Activated naive CD8-positive, alpha-beta T cell (primary cell): ENCODE measurements around the gene SPACA6.
A peak's percentile ranks its signal among the peaks of the same experiment; 100 is the strongest.

Experiments
- H3K27ac Mint-ChIP-seq: one replicate; pipeline ENCODE4 v1.8.0; 2021; ENCODE audit warnings: mixed read lengths
- H3K27me3 Mint-ChIP-seq: one replicate; pipeline ENCODE4 v1.8.0; 2021; ENCODE audit warnings: mixed read lengths
- H3K36me3 Mint-ChIP-seq: one replicate; pipeline ENCODE4 v1.8.0; 2021; ENCODE audit warnings: mixed read lengths
- H3K4me1 Mint-ChIP-seq: one replicate; pipeline ENCODE4 v1.8.0; 2021; ENCODE audit warnings: low read depth, mixed read lengths
- H3K4me3 Mint-ChIP-seq: one replicate; pipeline ENCODE4 v1.8.0; 2021; ENCODE audit warnings: mild to moderate bottlenecking, mixed read lengths
- H3K9me3 Mint-ChIP-seq: one replicate; pipeline ENCODE4 v1.8.0; 2021; ENCODE audit warnings: low read depth, mixed read lengths

The SPACA6 gene

DNA sequence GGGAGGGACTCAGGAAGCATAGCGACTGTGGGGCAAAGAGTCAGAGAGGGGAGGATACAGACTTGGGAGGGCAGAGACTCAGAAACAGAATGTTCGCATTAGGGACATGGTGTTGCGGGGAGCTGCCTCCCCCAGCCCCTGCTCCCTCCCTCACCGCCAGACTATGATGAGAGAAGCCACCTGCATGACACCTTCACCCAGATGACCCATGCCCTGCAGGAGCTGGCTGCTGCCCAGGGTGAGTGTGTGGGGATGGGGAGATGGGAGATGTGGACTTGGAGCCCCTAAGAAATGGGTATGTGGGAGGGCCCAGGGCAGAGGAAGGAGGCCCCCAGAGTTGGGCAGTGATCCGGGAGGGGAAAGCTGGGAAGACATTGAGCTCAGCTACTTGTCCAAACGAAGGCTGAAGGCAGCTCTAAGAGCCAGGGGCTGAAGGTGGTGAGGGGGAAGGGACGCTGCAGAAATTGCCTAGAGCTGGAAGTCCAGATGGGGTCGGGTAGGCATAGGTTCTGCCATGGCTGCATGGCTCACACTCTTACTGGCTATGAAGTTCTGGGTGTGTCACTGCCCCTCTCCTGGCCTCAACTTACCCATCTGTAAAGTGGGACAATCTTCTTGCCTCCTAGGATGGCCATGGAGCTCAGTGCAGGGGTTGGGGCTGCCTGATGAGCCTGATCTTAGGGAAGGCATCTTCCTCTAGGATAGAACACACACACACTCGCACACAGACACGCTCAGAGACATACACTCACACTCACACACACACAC lies 1.4 kb downstream of the SPACA6 start:
- no peaks in the 10 kb centered on the region for H3K9me3 Mint-ChIP-seq
- H3K27me3 Mint-ChIP-seq = no peaks in the 10 kb centered on the region
- no peak overlapping the region for H3K27ac Mint-ChIP-seq
- no peak overlapping the region for H3K4me3 Mint-ChIP-seq
- H3K36me3 Mint-ChIP-seq = no peaks in the 10 kb centered on the region
- peaks cover 9% of the 10 kb centered on the region for H3K4me1 Mint-ChIP-seq

DNA sequence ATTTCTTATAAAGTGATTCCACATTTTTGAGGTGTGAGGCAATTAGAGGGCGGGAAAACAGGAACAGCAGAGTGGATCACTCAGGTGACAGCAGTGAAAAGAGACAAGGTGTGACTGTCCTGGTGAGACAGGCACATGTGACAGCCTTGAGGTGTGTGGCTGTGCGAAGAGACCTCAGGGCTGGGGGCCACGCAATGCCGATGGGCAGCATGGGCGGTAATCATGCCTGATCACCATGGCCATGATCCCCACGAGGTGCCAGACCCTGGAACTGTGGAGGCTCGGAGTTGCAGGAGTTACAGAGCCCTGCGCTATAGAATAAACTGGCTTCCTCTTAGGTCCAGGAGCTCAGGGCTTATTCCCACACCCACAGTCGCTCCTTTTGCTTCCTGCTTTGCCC lies 2.0 kb downstream of the SPACA6 start:
- Mint-ChIP-seq H3K9me3 (no peaks in the 10 kb centered on the region), H3K27me3 (no peaks in the 10 kb centered on the region), H3K4me1 (peaks cover 7% of the 10 kb centered on the region), H3K4me3 (no peak overlapping the region), H3K27ac (no peak overlapping the region), H3K36me3 (no peaks in the 10 kb centered on the region)

- no peak overlapping the region for H3K27ac Mint-ChIP-seq
- H3K4me3 Mint-ChIP-seq = no peak overlapping the region
- no peaks in the 10 kb centered on the region for H3K27me3 Mint-ChIP-seq
These were observed 2.7 kb downstream of the SPACA6 start for GRCh38 chr19:51695702-51696315.

GRCh38 chr19:51696606-51697005 lies 3.5 kb downstream of the SPACA6 start:
- Mint-ChIP-seq H3K27me3 (no peaks in the 10 kb centered on the region), H3K4me1 (peaks cover 2% of the 10 kb centered on the region), H3K4me3 (no peak overlapping the region), H3K9me3 (no peaks in the 10 kb centered on the region), H3K36me3 (no peaks in the 10 kb centered on the region), H3K27ac (no peak overlapping the region)

More at GRCh38 chr19:51695702-51696315, 2.7 kb downstream of the SPACA6 start:
- H3K36me3 Mint-ChIP-seq = no peaks in the 10 kb centered on the region
- H3K4me1 Mint-ChIP-seq = peaks cover 5% of the 10 kb centered on the region
- H3K9me3 Mint-ChIP-seq = no peaks in the 10 kb centered on the region

DNA sequence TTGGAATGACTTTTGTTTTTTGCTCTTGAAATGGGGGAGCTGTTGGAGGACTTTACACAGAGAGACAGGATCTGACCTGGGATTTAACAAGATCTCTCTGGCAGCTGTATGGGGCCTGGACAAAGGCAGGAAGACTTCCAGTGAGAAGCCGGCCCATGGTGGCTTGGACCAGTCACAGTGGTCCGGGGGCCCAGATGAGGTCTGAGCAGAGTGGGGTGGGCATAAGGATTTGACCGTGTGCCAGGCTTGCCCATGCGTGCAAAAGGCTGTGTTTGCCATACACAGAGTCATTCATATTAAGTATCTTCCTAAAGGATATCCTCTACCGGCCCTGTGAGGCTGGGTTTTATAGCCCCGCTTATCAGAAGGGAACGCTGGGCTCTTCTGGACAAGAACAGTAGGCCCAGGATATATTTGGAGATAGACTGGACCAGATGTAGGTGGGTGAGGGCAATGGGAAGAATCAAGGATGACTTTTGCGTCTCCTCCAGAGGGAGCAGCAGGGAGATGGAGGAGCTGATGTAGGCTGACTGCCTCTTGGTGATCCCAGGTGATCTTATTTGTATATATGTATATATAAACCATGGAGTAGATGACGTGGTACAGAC lies 4.1 kb downstream of the SPACA6 start:
- no peaks in the 10 kb centered on the region for H3K9me3 Mint-ChIP-seq
- no peaks in the 10 kb centered on the region for H3K27me3 Mint-ChIP-seq
- no peak overlapping the region for H3K4me3 Mint-ChIP-seq
- no peak overlapping the region for H3K27ac Mint-ChIP-seq
- H3K4me1 Mint-ChIP-seq = peaks cover 2% of the 10 kb centered on the region
- H3K36me3 Mint-ChIP-seq = no peaks in the 10 kb centered on the region

DNA sequence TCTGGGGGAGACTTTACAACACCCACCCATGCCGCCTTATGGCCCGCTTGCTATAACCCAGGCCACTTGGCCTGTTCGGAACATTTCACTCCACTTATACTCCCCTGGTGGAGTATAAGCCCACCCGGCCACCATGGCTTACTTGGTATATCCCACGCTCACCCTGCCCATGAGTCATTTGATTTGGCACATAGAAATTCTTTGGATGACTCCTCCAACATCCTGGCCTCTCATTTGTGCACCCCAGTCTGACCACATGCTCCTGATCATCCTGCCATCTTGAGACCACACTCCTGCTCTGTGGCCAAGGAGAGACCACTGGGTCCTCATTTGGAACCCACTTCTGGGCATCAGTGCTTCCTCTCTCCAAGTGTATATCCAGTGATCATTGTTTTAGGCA lies 5.2 kb downstream of the SPACA6 start:
- H3K27ac Mint-ChIP-seq = no peak overlapping the region
- peaks cover 9% of the 10 kb centered on the region for H3K4me1 Mint-ChIP-seq
- H3K4me3 Mint-ChIP-seq = no peak overlapping the region
- no peaks in the 10 kb centered on the region for H3K27me3 Mint-ChIP-seq
- no peaks in the 10 kb centered on the region for H3K9me3 Mint-ChIP-seq
- H3K36me3 Mint-ChIP-seq = no peaks in the 10 kb centered on the region

DNA sequence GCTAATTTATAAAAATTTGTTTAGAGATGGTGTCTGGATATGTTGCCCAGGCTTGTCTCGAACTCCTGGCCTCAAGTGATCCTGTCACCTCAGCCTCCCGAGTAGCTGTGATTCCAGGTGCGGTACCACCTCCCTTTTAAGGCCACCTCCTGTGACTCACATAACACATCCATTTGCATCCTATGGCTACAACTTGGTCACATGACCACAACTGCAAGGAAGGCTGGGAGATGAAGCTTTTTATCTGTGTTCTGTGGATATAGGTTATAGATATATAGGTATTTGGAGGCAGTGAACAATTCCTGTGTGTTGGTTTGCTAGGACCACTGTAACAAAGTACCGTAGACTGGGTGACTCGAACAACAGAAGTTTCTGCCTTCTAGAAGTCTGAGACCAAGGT lies 6.0 kb downstream of the SPACA6 start:
- Mint-ChIP-seq H3K27ac (no peak overlapping the region), H3K4me1 (peaks cover 10% of the 10 kb centered on the region), H3K4me3 (no peak overlapping the region), H3K36me3 (no peaks in the 10 kb centered on the region), H3K9me3 (no peaks in the 10 kb centered on the region), H3K27me3 (no peaks in the 10 kb centered on the region)

- Mint-ChIP-seq H3K4me1 (peaks cover 23% of the 10 kb centered on the region), H3K27ac (no peak overlapping the region), H3K36me3 (peaks cover 12% of the 10 kb centered on the region), H3K4me3 (peak overlapping the region; percentile 20), H3K9me3 (no peaks in the 10 kb centered on the region), H3K27me3 (no peaks in the 10 kb centered on the region)
These were observed 8.5 kb downstream of the SPACA6 start for GRCh38 chr19:51701468-51702100.

DNA sequence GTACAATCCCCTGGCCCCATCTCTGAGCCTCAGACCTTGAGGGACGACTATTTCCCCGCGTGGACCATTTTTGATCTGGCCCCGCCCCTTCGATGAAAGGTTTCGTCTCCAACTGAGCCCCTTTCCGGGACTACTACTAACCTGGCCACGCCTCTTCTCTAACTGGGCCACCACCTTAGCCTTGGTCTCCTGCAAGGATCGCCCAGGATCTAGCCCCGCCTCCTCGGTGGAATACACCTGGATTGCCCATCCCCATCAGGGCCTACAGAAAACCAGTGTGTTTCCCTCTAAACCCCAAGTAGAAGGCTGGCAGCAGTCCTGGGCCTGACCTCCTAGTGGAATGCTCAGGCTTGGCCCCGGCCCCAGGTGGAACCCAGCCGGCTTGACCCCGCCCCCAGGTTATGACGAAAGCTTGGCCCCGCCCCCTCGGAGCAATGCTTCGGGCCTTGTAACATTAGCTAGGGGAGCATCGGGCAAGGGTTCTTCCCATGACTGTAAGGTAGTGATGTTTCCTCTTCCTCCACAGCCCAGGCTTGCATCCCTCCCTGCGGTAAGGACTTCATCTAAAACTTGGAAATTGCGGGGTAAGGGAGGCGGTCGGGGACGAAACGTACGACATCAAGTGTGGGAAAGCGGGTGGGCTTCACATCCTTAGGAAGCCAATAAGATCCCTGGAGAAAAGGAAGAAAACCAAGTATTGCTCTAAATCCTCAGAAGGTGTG lies 9.1 kb downstream of the SPACA6 start:
- Mint-ChIP-seq H3K27me3 (no peaks in the 10 kb centered on the region), H3K4me3 (peak overlapping the region; percentile 91), H3K36me3 (peaks cover 12% of the 10 kb centered on the region), H3K27ac (no peak overlapping the region), H3K9me3 (no peaks in the 10 kb centered on the region), H3K4me1 (peaks cover 24% of the 10 kb centered on the region)

GRCh38 chr19:51702825-51703574 lies 9.9 kb downstream of the SPACA6 start:
- peaks cover 24% of the 10 kb centered on the region for H3K4me1 Mint-ChIP-seq
- H3K4me3 Mint-ChIP-seq = peak overlapping the region; percentile 91

DNA sequence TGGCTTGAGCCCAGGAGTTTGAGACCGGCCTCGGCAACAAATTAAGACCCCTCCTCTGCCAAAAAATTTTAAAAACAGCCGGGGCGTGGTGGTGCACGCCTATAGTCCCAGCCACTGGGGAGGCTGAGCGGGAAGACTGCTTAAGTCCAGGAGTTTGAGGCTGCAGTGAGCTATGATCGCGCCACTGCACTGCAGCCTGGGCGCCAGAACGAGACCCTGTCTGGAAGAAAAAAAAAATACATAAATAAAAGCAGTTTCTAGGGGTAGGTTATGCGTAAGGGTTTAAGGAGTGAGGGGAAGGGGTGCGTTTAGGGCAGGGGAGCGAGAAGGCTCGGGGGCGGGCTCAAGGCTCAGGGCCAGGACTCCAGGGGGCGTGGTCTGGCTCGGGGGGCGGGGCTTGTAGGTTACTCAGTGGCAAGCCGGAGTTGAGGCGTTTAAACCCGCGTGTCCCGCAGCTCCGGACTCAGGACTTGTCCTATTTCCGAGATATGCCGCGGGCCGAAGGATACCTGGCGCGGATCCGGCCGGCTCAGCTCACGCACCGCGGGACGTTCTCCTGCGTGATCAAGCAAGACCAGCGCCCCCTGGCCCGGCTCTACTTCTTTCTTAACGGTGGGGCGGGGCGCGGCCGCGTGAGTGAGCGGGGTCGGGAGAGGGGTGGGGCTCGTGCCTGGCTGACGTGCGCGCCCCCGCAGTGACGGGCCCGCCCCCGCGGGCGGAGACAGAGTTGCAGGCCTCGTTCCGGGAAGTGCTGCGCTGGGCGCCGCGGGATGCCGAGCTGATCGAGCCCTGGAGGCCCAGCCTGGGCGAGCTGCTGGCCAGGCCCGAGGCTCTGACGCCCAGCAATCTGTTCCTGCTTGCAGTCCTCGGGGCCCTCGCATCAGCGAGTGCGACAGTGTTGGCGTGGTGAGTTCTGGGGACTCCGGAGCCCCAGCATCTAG lies 10.7 kb downstream of the SPACA6 start:
- peaks cover 24% of the 10 kb centered on the region for H3K4me1 Mint-ChIP-seq
- H3K4me3 Mint-ChIP-seq = peak overlapping the region; percentile 91
- peak overlapping the region; percentile 90 for H3K27ac Mint-ChIP-seq

More at GRCh38 chr19:51702825-51703574, 9.9 kb downstream of the SPACA6 start:
- no peaks in the 10 kb centered on the region for H3K9me3 Mint-ChIP-seq
- peak overlapping the region; percentile 68 for H3K27ac Mint-ChIP-seq
- peaks cover 12% of the 10 kb centered on the region for H3K36me3 Mint-ChIP-seq
- no peaks in the 10 kb centered on the region for H3K27me3 Mint-ChIP-seq

DNA sequence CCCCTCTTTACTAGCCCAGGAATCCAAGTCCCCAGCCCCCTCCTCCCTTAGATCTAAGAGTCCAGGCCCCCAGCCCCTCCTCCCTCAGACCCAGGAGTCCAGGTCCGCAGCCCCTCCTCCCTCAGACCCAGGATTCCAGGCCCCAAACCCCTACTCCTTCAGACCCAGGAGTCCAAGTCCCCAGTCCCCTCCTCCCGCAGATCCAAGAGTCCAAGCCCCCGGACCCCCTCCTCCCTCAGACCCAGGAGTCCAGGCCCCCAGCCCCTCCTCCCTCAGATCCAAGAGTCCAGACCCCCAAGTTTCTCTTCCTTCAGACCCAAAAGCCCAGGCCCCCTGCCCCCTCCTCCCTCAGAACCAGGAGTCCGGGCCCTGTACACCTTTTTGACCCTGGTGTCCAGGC lies 11.5 kb downstream of the SPACA6 start:
- Mint-ChIP-seq H3K36me3 (peaks cover 12% of the 10 kb centered on the region), H3K4me1 (peaks cover 26% of the 10 kb centered on the region), H3K9me3 (no peaks in the 10 kb centered on the region), H3K4me3 (peak overlapping the region; percentile 91), H3K27me3 (no peaks in the 10 kb centered on the region), H3K27ac (peak overlapping the region; percentile 90)

More for the DNA sequence above, 10.7 kb downstream of the SPACA6 start:
- H3K36me3 Mint-ChIP-seq = peaks cover 12% of the 10 kb centered on the region
- no peaks in the 10 kb centered on the region for H3K27me3 Mint-ChIP-seq
- no peaks in the 10 kb centered on the region for H3K9me3 Mint-ChIP-seq

DNA sequence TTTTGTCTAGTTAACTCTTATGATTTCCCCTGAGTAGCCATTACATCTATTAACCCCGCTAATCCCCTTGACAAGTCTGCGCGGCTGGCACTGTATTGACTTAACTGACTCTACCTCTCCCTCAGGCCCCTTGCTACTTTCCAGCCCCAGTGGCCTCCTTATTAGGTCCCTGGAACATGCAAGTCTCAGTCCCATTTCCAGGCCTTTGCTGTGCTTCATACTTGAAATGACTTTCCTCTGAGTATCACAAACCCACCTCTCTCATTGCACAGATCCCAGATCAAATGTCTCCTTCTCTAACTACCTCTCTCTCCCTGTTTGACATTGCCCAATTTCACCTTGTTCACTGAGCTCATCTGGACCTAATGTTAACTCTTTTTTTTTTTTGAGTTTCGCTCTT lies 13.2 kb downstream of the SPACA6 start:
- Mint-ChIP-seq H3K4me1 (peaks cover 26% of the 10 kb centered on the region), H3K36me3 (peaks cover 12% of the 10 kb centered on the region), H3K27ac (peak overlapping the region; percentile 41), H3K4me3 (peak overlapping the region; percentile 61), H3K27me3 (no peaks in the 10 kb centered on the region), H3K9me3 (no peaks in the 10 kb centered on the region)
